VCaP (cell line): ENCODE results near the gene UBC.
"Not testable (repeated sequence)": the region's sequence is repeated elsewhere in the genome, so short reads cannot be mapped to it uniquely, and the experiment has no call there.

Experiments
- H3K27ac ChIP-seq: fragments of 450-650 bp; 2 replicates; pipeline ENCODE4 v1.5.1; 2017
- CTCF ChIP-seq: fragments of 450-650 bp; conservative IDR thresholded peaks from 2 replicates; pipeline ENCODE4 v1.5.1; 2017; ENCODE audit warnings: mild to moderate bottlenecking, moderate library complexity

The UBC gene

GRCh38 chr12:124916374-124917134 lies 2.1 kb upstream of the UBC start:
- peak overlapping the region; percentile 99 for H3K27ac ChIP-seq
- TF ChIP-seq CTCF = no peak

GRCh38 chr12:124915239-124916236 lies 1.1 kb upstream of the UBC start:
- no peak for TF ChIP-seq CTCF
- H3K27ac ChIP-seq = peak overlapping the region; percentile 99

GRCh38 chr12:124913474-124914391 lies 717 bp downstream of the UBC start:
- TF ChIP-seq CTCF = peak; percentile 89
- peak overlapping the region; percentile 99 for H3K27ac ChIP-seq

- H3K27ac ChIP-seq = not testable (repeated sequence)
Observed at GRCh38 chr12:124912529-124913287, 1.7 kb downstream of the UBC start.

- H3K27ac ChIP-seq = not testable (repeated sequence)
Observed at GRCh38 chr12:124911521-124911920, 2.9 kb downstream of the UBC start.

GRCh38 chr12:124910561-124911478 lies 3.6 kb downstream of the UBC start:
- TF ChIP-seq CTCF = no peak
- H3K27ac ChIP-seq = no peak overlapping the region

GRCh38 chr12:124909831-124910560 lies 4.5 kb downstream of the UBC start:
- no peak for TF ChIP-seq CTCF
- no peak overlapping the region for H3K27ac ChIP-seq
